Caki2 (cell line): ENCODE data around the gene TMEM156. TPM values are rescaled to one million over a fixed set of nuclear protein-coding genes. Genes with fewer than 3 reads are reported as not detected.
"Not testable (repeated sequence)": the region's sequence is repeated elsewhere in the genome, so short reads cannot be mapped to it uniquely, and the experiment has no call there.

Experiments
- DNase-seq: peaks from one replicate; pipeline ENCODE4 v3.0.0-alpha.2; 2015; ENCODE audit warnings: low read depth
- in situ Hi-C: cut with HindIII; loops from 2 replicates; pipeline ENCODE4 v1.10.0; 2016; ENCODE audit warnings: low sequenced_read_pairs, low pct_unique_long_range_greater_than_20kb, mixed read lengths
- total RNA-seq: library from RNA; depleted of rRNA; stranded (reverse); fragments of >200 nt; shearing (Covaris generic); gene quantifications from 2 replicates; pipeline ENCODE4 v1.2.3, GENCODE V29; 2014; ENCODE audit warnings: low replicate concordance

Gene TMEM156
- total RNA-seq, 1 experiment from 2014 or later = 40.0 TPM

- in situ Hi-C loops = no loop called here
- no peak for DNase-seq
Observed at GRCh38 chr4:39021631-39022030, 10.6 kb downstream of the TMEM156 start.

GRCh38 chr4:39020130-39020529, 12.1 kb downstream of the TMEM156 start:
- in situ Hi-C loops = no loop called here

GRCh38 chr4:39014028-39014427, 18.2 kb downstream of the TMEM156 start:
- in situ Hi-C loops = no loop called here
- no peak for DNase-seq

More at GRCh38 chr4:39020130-39020529, 12.1 kb downstream of the TMEM156 start:
- DNase-seq = no peak

GRCh38 chr4:39004758-39005157, 27.5 kb downstream of the TMEM156 start:
- in situ Hi-C loops = no loop called here
- DNase-seq = no peak

- DNase-seq, in situ Hi-C loops: not testable (repeated sequence)
Observed at GRCh38 chr4:39002058-39002457, 30.2 kb downstream of the TMEM156 start.

GRCh38 chr4:38995660-38996005, 36.6 kb downstream of the TMEM156 start:
- DNase-seq = no peak

GRCh38 chr4:38994135-38994534, 38.1 kb downstream of the TMEM156 start:
- in situ Hi-C loops = no loop called here
- DNase-seq = no peak

More at GRCh38 chr4:38995660-38996005, 36.6 kb downstream of the TMEM156 start:
- in situ Hi-C loops = no loop called here

GRCh38 chr4:38993683-38994082, 38.5 kb downstream of the TMEM156 start:
- in situ Hi-C loops = no loop called here
- DNase-seq = no peak

- no peak for DNase-seq
Observed at GRCh38 chr4:38990241-38990640, 42.0 kb downstream of the TMEM156 start.

GRCh38 chr4:38989487-38989886, 42.7 kb downstream of the TMEM156 start:
- DNase-seq = no peak
- in situ Hi-C loops = no loop called here

More at GRCh38 chr4:38990241-38990640, 42.0 kb downstream of the TMEM156 start:
- in situ Hi-C loops = no loop called here

- DNase-seq, in situ Hi-C loops: not testable (repeated sequence)
Observed at GRCh38 chr4:38988353-38988752, 43.9 kb downstream of the TMEM156 start.

- in situ Hi-C loops = no loop called here
- no peak for DNase-seq
Observed at GRCh38 chr4:38987491-38987890, 44.7 kb downstream of the TMEM156 start.

GRCh38 chr4:38985410-38986100, 46.7 kb downstream of the TMEM156 start:
- no peak for DNase-seq
- in situ Hi-C loops = no loop called here

GRCh38 chr4:38983787-38984598, 48.2 kb downstream of the TMEM156 start:
- DNase-seq = no peak
- in situ Hi-C loops = no loop called here

GRCh38 chr4:38983291-38983690, 48.9 kb downstream of the TMEM156 start:
- DNase-seq = no peak
- in situ Hi-C loops = no loop called here

- in situ Hi-C loops = no loop called here
- DNase-seq = no peak
Observed at GRCh38 chr4:38982361-38983095, 49.7 kb downstream of the TMEM156 start.

- in situ Hi-C loops = no loop called here
- DNase-seq = no peak
Observed at GRCh38 chr4:38980903-38981676, 51.1 kb downstream of the TMEM156 start.

GRCh38 chr4:38979511-38980230, 52.5 kb downstream of the TMEM156 start:
- in situ Hi-C loops = no loop called here
- DNase-seq = no peak
